K562 (cell line): Measurements from ENCODE around the gene SPRR2E.

Experiments used
- CHD1 ChIP-seq: fragments of 200-600 bp; sonication (generic); IDR thresholded peaks from one replicate; pipeline ENCODE4 v1.6.1; 2012; ENCODE audit warnings: mild to moderate bottlenecking, moderate library complexity, low read length, inconsistent platforms
- CREB3 ChIP-seq: fragments of 450-650 bp; conservative IDR thresholded peaks from 2 replicates; pipeline ENCODE4 v1.6.1; 2016; ENCODE audit warnings: missing genetic modification characterization, low read depth, mild to moderate bottlenecking, missing compliant biosample characterization, moderate library complexity
- E2F8 ChIP-seq: fragments of 450-650 bp; IDR thresholded peaks from 2 replicates; pipeline ENCODE4 v1.7.1; 2018; ENCODE audit warnings: mild to moderate bottlenecking, low read depth; ENCODE audit not compliant: partially characterized antibody
- HDAC2 ChIP-seq: fragments of 450-650 bp; IDR thresholded peaks from 2 replicates; pipeline ENCODE4 v1.6.1; 2016; ENCODE audit warnings: mild to moderate bottlenecking
- KAT8 ChIP-seq: fragments of 450-650 bp; IDR thresholded peaks from 2 replicates; pipeline ENCODE4 v1.6.1; 2016; ENCODE audit warnings: low read depth, mild to moderate bottlenecking
- KLF13 ChIP-seq: fragments of 450-650 bp; IDR thresholded peaks from 2 replicates; pipeline ENCODE4 v1.6.1; 2016; ENCODE audit warnings: missing genetic modification characterization, low read depth, mild to moderate bottlenecking, missing compliant biosample characterization, moderate library complexity, borderline replicate concordance
- MAX ChIP-seq: sonication (generic); formaldehyde crosslinking; IDR thresholded peaks from 2 replicates; pipeline ENCODE4 v1.9.0; 2022; ENCODE audit warnings: mild to moderate bottlenecking, missing genetic modification reagents
- POLR2AphosphoS5 ChIP-seq: IDR thresholded peaks from 2 replicates; pipeline ENCODE4 v1.6.1; 2011; ENCODE audit warnings: mild to moderate bottlenecking, low read depth, low read length, moderate library complexity; ENCODE audit not compliant: control insufficient read depth, insufficient read depth
- POLR3A ChIP-seq: IDR thresholded peaks from 2 replicates; pipeline ENCODE4 v1.6.1; 2011; ENCODE audit warnings: borderline replicate concordance, mild to moderate bottlenecking, moderate library complexity; ENCODE audit not compliant: insufficient read length, insufficient read depth; ENCODE audit errors: extremely low read depth
- RCOR1 ChIP-seq, 2 experiments: IDR thresholded peaks; 2 replicates each; pipeline ENCODE4 v1.6.1; 2012; ENCODE audit warnings: low read depth in 2 of 2, low read length in 2 of 2, borderline replicate concordance in 1 of 2, improper control_type of control experiment in 1 of 2
- SMC3 ChIP-seq: conservative IDR thresholded peaks from 2 replicates; pipeline ENCODE4 v1.6.1; 2011; ENCODE audit warnings: low read depth, low read length, improper control_type of control experiment; ENCODE audit not compliant: insufficient read depth

GRCh38 chr1:153120945-153121344 is 26.6 kb upstream of the SPRR2E start:
- TF ChIP-seq CREB3 (tag) (no peak), E2F8 (no peak), SMC3 (no peak), KAT8 (no peak), RCOR1 (IDR thresholded peaks at IDR 0.05; ENCODE audit: borderline replicate concordance in 1 of 2, low read depth in 2 of 2, low read length in 2 of 2) (no peak), KLF13 (no peak), CHD1 (no peak), POLR2AphosphoS5 (no peak), MAX (CRISPR knock-in tag) (no peak), POLR3A (no peak), HDAC2 (no peak)
